CD14-positive monocyte (primary cell): ENCODE measurements around the gene CREBBP. TPM values are rescaled to one million over a fixed set of nuclear protein-coding genes. Genes with fewer than 3 reads are reported as not detected.

Source experiments
- DNase-seq, 3 donors: peaks; one replicate each; pipeline ENCODE4 v3.0.0-alpha.2; 2011 to 2022
- H2AFZ ChIP-seq: 2 replicates; pipeline ENCODE4 v1.6.0; 2012; ENCODE audit warnings: mild to moderate bottlenecking, low read depth, low read length, inconsistent platforms; ENCODE audit not compliant: insufficient read depth, poor library complexity, severe bottlenecking
- H3K27ac ChIP-seq, 2 donors: 1 replicate in 1 of 2; 2 replicates in 1 of 2; pipeline ENCODE4 v1.5.1; 2012 to 2013; ENCODE audit warnings: low read length in 2 of 2, control low read depth in 1 of 2, inconsistent platforms in 1 of 2, low read depth in 1 of 2, mild to moderate bottlenecking in 1 of 2
- H3K27me3 ChIP-seq, 2 donors: one replicate each; pipeline versions ENCODE4 v1.6.0 to v1.6.1; 2011 to 2013; ENCODE audit warnings: low read length in 2 of 2; ENCODE audit not compliant: control insufficient read depth in 2 of 2, insufficient read depth in 2 of 2
- H3K36me3 ChIP-seq, 2 donors: replicated peaks in 1 of 2; 1 replicate in 1 of 2; 2 replicates in 1 of 2; pipeline versions ENCODE4 v1.5.1 to v1.6.1; 2012 to 2013; ENCODE audit warnings: low read length in 2 of 2, control low read depth in 1 of 2, inconsistent platforms in 1 of 2, mild to moderate bottlenecking in 1 of 2; ENCODE audit not compliant: insufficient read depth in 2 of 2, control insufficient read depth in 1 of 2
- H3K4me1 ChIP-seq, 2 donors: 1 replicate in 1 of 2; 2 replicates in 1 of 2; pipeline versions ENCODE4 v1.5.1 to v1.6.1; 2012 to 2013; ENCODE audit warnings: low read length in 2 of 2, control low read depth in 1 of 2, inconsistent platforms in 1 of 2, mild to moderate bottlenecking in 1 of 2, moderate library complexity in 1 of 2; ENCODE audit not compliant: insufficient read depth in 2 of 2, control insufficient read depth in 1 of 2
- H3K4me2 ChIP-seq: replicated peaks from 2 replicates; pipeline ENCODE3; 2012; ENCODE audit warnings: low read length, moderate library complexity, mild to moderate bottlenecking; ENCODE audit not compliant: poor library complexity, severe bottlenecking; ENCODE audit errors: extremely low read depth
- H3K4me3 ChIP-seq, 3 experiments: fragments of 200-600 bp in 1 of 3; sonication (generic) in 1 of 3; replicated peaks in 1 of 3; 1 replicate in 2 of 3; 2 replicates in 1 of 3; pipeline ENCODE4 v1.5.1; 2011 to 2013; ENCODE audit warnings: low read length in 3 of 3, mild to moderate bottlenecking in 3 of 3, control low read depth in 2 of 3, low read depth in 2 of 3, inconsistent platforms in 1 of 3, moderate library complexity in 1 of 3
- H3K79me2 ChIP-seq: 2 replicates; pipeline ENCODE4 v1.6.0; 2012; ENCODE audit warnings: mild to moderate bottlenecking, control low read depth, inconsistent platforms, low read length, moderate library complexity; ENCODE audit not compliant: insufficient read depth
- H3K9ac ChIP-seq: 2 replicates; pipeline ENCODE4 v1.6.0; 2017; ENCODE audit warnings: low read length, mild to moderate bottlenecking; ENCODE audit not compliant: insufficient read depth, poor library complexity, severe bottlenecking
- H3K9me3 ChIP-seq, 2 donors: replicated peaks in 1 of 2; 1 replicate in 1 of 2; 2 replicates in 1 of 2; pipeline versions ENCODE4 v1.5.1 to v1.6.1; 2012 to 2013; ENCODE audit warnings: low read length in 2 of 2, control low read depth in 1 of 2; ENCODE audit not compliant: control insufficient read depth in 1 of 2, insufficient read depth in 1 of 2
- H4K20me1 ChIP-seq: 2 replicates; pipeline ENCODE4 v1.6.0; 2012; ENCODE audit warnings: mild to moderate bottlenecking, low read length, control low read depth, moderate library complexity; ENCODE audit not compliant: insufficient read depth
- H3K27ac Mint-ChIP-seq, 7 donors: one replicate each; pipeline ENCODE4 v1.8.0; 2020; ENCODE audit warnings: mild to moderate bottlenecking in 7 of 7, mixed read lengths in 7 of 7, moderate library complexity in 6 of 7, inconsistent platforms in 2 of 7
- H3K27me3 Mint-ChIP-seq, 3 donors: one replicate each; pipeline ENCODE4 v1.8.0; 2021 to 2022; ENCODE audit warnings: low read depth in 3 of 3, mild to moderate bottlenecking in 3 of 3, mixed read lengths in 3 of 3, moderate library complexity in 3 of 3, inconsistent platforms in 1 of 3
- H3K36me3 Mint-ChIP-seq, 2 donors: one replicate each; pipeline ENCODE4 v1.8.0; 2020; ENCODE audit warnings: mixed read lengths in 2 of 2, inconsistent platforms in 1 of 2, mild to moderate bottlenecking in 1 of 2
- H3K4me1 Mint-ChIP-seq: one replicate; pipeline ENCODE4 v1.8.0; 2020; ENCODE audit warnings: mild to moderate bottlenecking, mixed read lengths
- H3K4me3 Mint-ChIP-seq, 2 donors: one replicate each; pipeline ENCODE4 v1.8.0; 2020; ENCODE audit warnings: mild to moderate bottlenecking in 2 of 2, mixed read lengths in 2 of 2, moderate library complexity in 1 of 2
- H3K9me3 Mint-ChIP-seq, 7 donors: one replicate each; pipeline ENCODE4 v1.8.0; 2020 to 2022; ENCODE audit warnings: mixed read lengths in 7 of 7, mild to moderate bottlenecking in 6 of 7, moderate library complexity in 6 of 7, inconsistent platforms in 2 of 7
- CTCF ChIP-seq: fragments of 200-600 bp; IDR thresholded peaks from one replicate; pipeline ENCODE4 v1.8.0; 2022; ENCODE audit warnings: antibody characterized with exemption, mild to moderate bottlenecking
- WGBS: methylation state at CpG from one replicate; pipeline ENCODE4 v1.1.5; 2013; ENCODE audit warnings: missing lambda C conversion rate; ENCODE audit not compliant: insufficient coverage; 5-methylcytosine and 5-hydroxymethylcytosine counted together
- intact Hi-C, 2 donors: fragments of 100-400 bp; cut with micrococcal nuclease; formaldehyde crosslinking; loops; one replicate each; pipeline versions ENCODE4 v1.15.0 to v1.15.1; 2023
- polyA plus RNA-seq, 3 donors: library from polyadenylated mRNA; depleted of rRNA in 1 of 3; unstranded in 2 of 3; stranded (reverse) in 1 of 3; fragments of 300-500 nt in 2 of 3; fragments of >200 nt in 1 of 3; fragmentation: Illumina TruSeq in 2 of 3; gene quantifications; 1 replicate in 2 of 3; 2 replicates in 1 of 3; pipeline ENCODE4 v1.2.3, GENCODE V29; 2012 to 2021

CREBBP gene
- polyA plus RNA-seq, 3 donors: 2.1 to 26.9 (median 6.2) TPM

GRCh38 chr16:3696425-3697218 lies 183.9 kb downstream of the CREBBP start:
- TF ChIP-seq CTCF: no peak
- peaks cover 18 to 23% of the 10 kb centered on the region in 2 donors for H3K36me3 Mint-ChIP-seq
- H3K27me3 Mint-ChIP-seq: peaks cover 0 to 14% (median 3%) of the 10 kb centered on the region in 3 donors
- H3K4me1 ChIP-seq: peaks cover 0 to 7% of the 10 kb centered on the region in 2 donors
- no peak overlapping the region for H3K4me3 Mint-ChIP-seq
- peaks cover 7% of the 10 kb centered on the region for H3K4me1 Mint-ChIP-seq
- intact Hi-C loops: loop anchor here in 1 of 2 donors (10.0 kb wide), 1 partner anchor 178 kb away; no protein-coding TSS in a partner anchor
- H3K36me3 ChIP-seq: no peaks in the 10 kb centered on the region
- no peak overlapping the region for H3K27ac ChIP-seq
- no peak overlapping the region for H3K4me3 ChIP-seq
- no peak overlapping the region for H3K9ac ChIP-seq
- H4K20me1 ChIP-seq: no peaks in the 10 kb centered on the region
- peaks cover 0 to 7% (median 0%) of the 10 kb centered on the region in 7 donors for H3K9me3 Mint-ChIP-seq
- DNase-seq: no peak
- no peaks in the 10 kb centered on the region for H3K79me2 ChIP-seq
- H3K27ac Mint-ChIP-seq: no peak overlapping the region
- no peak overlapping the region for H3K4me2 ChIP-seq
- H3K9me3 ChIP-seq: no peaks in the 10 kb centered on the region
- no peaks in the 10 kb centered on the region for H3K27me3 ChIP-seq
- 92% methylated on average over 2 of the region's 13 CpGs for WGBS
- no peak overlapping the region for H2AFZ ChIP-seq

- no peak overlapping the region for H3K27ac ChIP-seq
- Mint-ChIP-seq H3K36me3 (peaks cover 13 to 23% of the 10 kb centered on the region in 2 donors), H3K4me1 (peaks cover 11% of the 10 kb centered on the region), H3K27ac (peak overlapping the region in 2 of 7 donors; percentile 31 to 82), H3K4me3 (no peak overlapping the region), H3K27me3 (peaks cover under 1 to 14% (median 5%) of the 10 kb centered on the region in 3 donors), H3K9me3 (peaks cover 0 to 7% (median 0%) of the 10 kb centered on the region in 7 donors)
- TF ChIP-seq CTCF: no peak
- no peaks in the 10 kb centered on the region for H3K36me3 ChIP-seq
- H3K4me1 ChIP-seq: peaks cover 3 to 10% of the 10 kb centered on the region in 2 donors
- no peaks in the 10 kb centered on the region for H3K9me3 ChIP-seq
- intact Hi-C loops: loop anchor here in 1 of 2 donors (10.0 kb wide), 1 partner anchor 179 kb away; no protein-coding TSS in a partner anchor
- H3K9ac ChIP-seq: no peak overlapping the region
- no peaks in the 10 kb centered on the region for H3K79me2 ChIP-seq
- H2AFZ ChIP-seq: no peak overlapping the region
- 89% methylated on average over 12 of the region's 19 CpGs for WGBS
- H4K20me1 ChIP-seq: no peaks in the 10 kb centered on the region
- H3K4me3 ChIP-seq: no peak overlapping the region
- DNase-seq: no peak
- no peak overlapping the region for H3K4me2 ChIP-seq
- no peaks in the 10 kb centered on the region for H3K27me3 ChIP-seq
Measured at GRCh38 chr16:3695610-3696369, 184.7 kb downstream of the CREBBP start.
